Stomach (tissue), 9 donors: Measurements from ENCODE around the gene ANKRD30A. TPM values are rescaled to one million over a fixed set of nuclear protein-coding genes. Genes with fewer than 3 reads are reported as not detected.

Experiments
- DNase-seq, 2 donors: peaks; one replicate each; pipeline versions ENCODE4 v3.0.0 to v3.0.0-alpha.2; 2013 to 2019
- H3K27ac ChIP-seq, 5 donors: fragments of 200-600 bp in 4 of 5; sonication (generic) in 4 of 5; one replicate each; pipeline ENCODE4 v1.5.1; 2013 to 2019; ENCODE audit warnings: mild to moderate bottlenecking in 1 of 5, moderate library complexity in 1 of 5
- H3K27me3 ChIP-seq, 3 donors: fragments of 200-600 bp; sonication (generic); one replicate each; pipeline ENCODE4 v1.5.1; 2017 to 2019; ENCODE audit warnings: mixed run types in 1 of 3
- H3K36me3 ChIP-seq, 4 donors: fragments of 200-600 bp; sonication (generic); 1 replicate in 3 of 4; 2 replicates in 1 of 4; pipeline ENCODE4 v1.5.1; 2016 to 2019
- H3K4me1 ChIP-seq, 4 donors: fragments of 200-600 bp; sonication (generic); one replicate each; pipeline ENCODE4 v1.5.1; 2016 to 2019
- H3K4me3 ChIP-seq, 4 donors: fragments of 200-600 bp; sonication (generic) in 3 of 4; one replicate each; pipeline ENCODE4 v1.5.1; 2016 to 2019; ENCODE audit warnings: mild to moderate bottlenecking in 1 of 4
- H3K9me3 ChIP-seq, 4 donors: fragments of 200-600 bp; sonication (generic); one replicate each; pipeline ENCODE4 v1.5.1; 2016 to 2019
- EP300 ChIP-seq: sonication (generic); formaldehyde crosslinking; IDR thresholded peaks from one replicate; pipeline ENCODE4 v1.6.1; 2017; ENCODE audit warnings: antibody characterized with exemption
- POLR2A ChIP-seq, 4 donors: fragments of 450-650 bp; IDR thresholded peaks; one replicate each; pipeline ENCODE4 v1.6.1; 2016; ENCODE audit warnings: antibody characterized with exemption in 4 of 4, control low read depth in 2 of 4, mild to moderate bottlenecking in 1 of 4, moderate library complexity in 1 of 4
- POLR2AphosphoS5 ChIP-seq, 3 donors: sonication (generic); formaldehyde crosslinking; IDR thresholded peaks; one replicate each; pipeline ENCODE4 v1.6.1; 2016; ENCODE audit warnings: antibody characterized with exemption in 3 of 3
- WGBS, 5 donors: extraction: QIAGEN DNeasy Blood & Tissue Kit in 3 of 5; methylation state at CpG; one replicate each; pipeline versions ENCODE4 v1.1.5 to v1.1.7; 2013 to 2018; 5-methylcytosine and 5-hydroxymethylcytosine counted together
- intact Hi-C: fragments of 100-400 bp; cut with DNase I; formaldehyde crosslinking; loops from one replicate; pipeline ENCODE4 v1.15.1; 2023; ENCODE audit warnings: low total_unique reads
- polyA plus RNA-seq, 3 donors: library from polyadenylated mRNA; stranded (reverse); fragments of 200-250 nt; gene quantifications; one replicate each; pipeline ENCODE4 v1.2.3, GENCODE V29; 2013
- total RNA-seq, 5 donors: library from RNA; depleted of rRNA; stranded (reverse); fragments of >200 nt; gene quantifications; one replicate each; pipeline versions ENCODE4 v1.1.0 to v1.2.3, GENCODE V29; 2014 to 2016
- TF ChIP-seq, protein P1 (sequence below), 7 experiments: fragments of 450-650 bp in 4 of 7; fragments of 200-600 bp in 3 of 7; sonication (generic) in 3 of 7; IDR thresholded peaks; one replicate each; pipeline ENCODE4 v1.5.1; 2016 to 2019; ENCODE audit warnings: antibody characterized with exemption in 7 of 7, control low read depth in 2 of 7, mild to moderate bottlenecking in 1 of 7
- donor health status: healthy with polysubstance abuse.
- donor health status: Bipolar disorder and iron deficiency.
- donor health status: healthy.

The ANKRD30A gene
- total and polyA plus RNA-seq, 8 donors: 0.18 TPM; not detected in 7

DNA sequence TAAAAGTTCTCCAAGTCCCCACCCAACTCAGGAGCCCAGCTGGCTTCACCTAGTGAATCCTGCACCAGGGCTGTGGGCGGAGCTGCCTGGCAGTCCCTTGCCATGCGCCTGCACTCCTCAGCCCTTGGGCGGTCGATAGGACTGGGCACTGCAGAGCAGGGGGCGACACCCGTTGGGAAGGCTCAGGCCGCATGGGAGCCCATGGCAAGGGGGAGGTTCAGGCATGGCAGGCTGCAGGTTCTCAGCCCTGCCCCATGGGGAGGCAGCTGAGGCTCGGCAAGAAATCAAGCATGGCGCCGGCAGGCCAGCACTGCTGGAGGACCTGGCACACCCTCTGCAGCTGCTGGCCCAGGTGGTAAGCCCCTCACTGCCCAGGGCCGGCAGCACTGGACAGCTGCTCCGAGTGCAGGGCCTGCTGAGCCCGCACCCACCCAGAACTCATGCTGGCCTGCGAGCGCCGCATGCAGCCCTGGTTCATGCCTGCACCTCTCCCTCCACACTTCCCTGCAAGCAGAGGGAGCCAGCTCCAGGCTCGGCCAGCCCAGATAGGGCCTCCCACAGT lies 149.9 kb downstream of the ANKRD30A start:
- no peak for DNase-seq
- Histone ChIP-seq H3K4me3 (no peak overlapping the region), H3K27ac (no peak overlapping the region), H3K9me3 (peaks cover 0 to 25% (median 14%) of the 10 kb centered on the region in 4 donors), H3K36me3 (no peaks in the 10 kb centered on the region), H3K27me3 (no peaks in the 10 kb centered on the region), H3K4me1 (no peaks in the 10 kb centered on the region)
- 86 to 98% (median 94%) methylated on average over 7 to 17 of the region's 17 CpGs for WGBS, 5 donors
- intact Hi-C loops: no loop called here
- no peak for TF ChIP-seq EP300
- no peak for TF ChIP-seq POLR2AphosphoS5 (IDR thresholded peaks at IDR 0.05)

DNA sequence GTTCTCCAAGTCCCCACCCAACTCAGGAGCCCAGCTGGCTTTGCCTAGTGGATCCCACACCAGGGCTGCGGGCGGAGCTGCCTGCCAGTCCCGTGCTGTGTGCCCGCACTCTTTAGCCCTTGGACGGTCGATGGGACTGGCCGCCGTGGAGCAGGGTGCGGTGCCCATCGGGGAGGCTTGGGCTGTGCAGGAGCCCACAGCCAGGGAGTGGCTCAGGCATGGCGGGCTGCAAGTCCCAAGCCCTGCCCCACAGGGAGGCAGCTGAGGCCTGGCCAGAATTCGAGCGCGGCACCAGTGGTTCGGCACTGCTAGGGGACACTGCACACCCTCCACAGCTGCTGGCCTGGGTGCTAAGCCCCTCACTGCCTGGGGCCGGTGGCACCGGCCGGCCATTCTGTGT lies 159.7 kb downstream of the ANKRD30A start:
- TF ChIP-seq EP300 (no peak), POLR2AphosphoS5 (IDR thresholded peaks at IDR 0.05) (no peak), POLR2A (IDR thresholded peaks at IDR 0.05) (no peak)
- TF ChIP-seq, protein P1, sequence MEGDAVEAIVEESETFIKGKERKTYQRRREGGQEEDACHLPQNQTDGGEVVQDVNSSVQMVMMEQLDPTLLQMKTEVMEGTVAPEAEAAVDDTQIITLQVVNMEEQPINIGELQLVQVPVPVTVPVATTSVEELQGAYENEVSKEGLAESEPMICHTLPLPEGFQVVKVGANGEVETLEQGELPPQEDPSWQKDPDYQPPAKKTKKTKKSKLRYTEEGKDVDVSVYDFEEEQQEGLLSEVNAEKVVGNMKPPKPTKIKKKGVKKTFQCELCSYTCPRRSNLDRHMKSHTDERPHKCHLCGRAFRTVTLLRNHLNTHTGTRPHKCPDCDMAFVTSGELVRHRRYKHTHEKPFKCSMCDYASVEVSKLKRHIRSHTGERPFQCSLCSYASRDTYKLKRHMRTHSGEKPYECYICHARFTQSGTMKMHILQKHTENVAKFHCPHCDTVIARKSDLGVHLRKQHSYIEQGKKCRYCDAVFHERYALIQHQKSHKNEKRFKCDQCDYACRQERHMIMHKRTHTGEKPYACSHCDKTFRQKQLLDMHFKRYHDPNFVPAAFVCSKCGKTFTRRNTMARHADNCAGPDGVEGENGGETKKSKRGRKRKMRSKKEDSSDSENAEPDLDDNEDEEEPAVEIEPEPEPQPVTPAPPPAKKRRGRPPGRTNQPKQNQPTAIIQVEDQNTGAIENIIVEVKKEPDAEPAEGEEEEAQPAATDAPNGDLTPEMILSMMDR (IDR thresholded peaks at IDR 0.05): no peak
- H3K4me3 ChIP-seq: no peak overlapping the region
- no peak overlapping the region for H3K27ac ChIP-seq
- WGBS, 5 donors: 84 to 95% (median 94%) methylated on average over 16 to 18 of the region's 18 CpGs
- H3K4me1 ChIP-seq: no peaks in the 10 kb centered on the region
- no peaks in the 10 kb centered on the region for H3K36me3 ChIP-seq
- no peaks in the 10 kb centered on the region for H3K27me3 ChIP-seq
- no peak for DNase-seq
- intact Hi-C loops: no loop called here
- H3K9me3 ChIP-seq: peaks cover 0 to 46% (median 28%) of the 10 kb centered on the region in 4 donors

DNA sequence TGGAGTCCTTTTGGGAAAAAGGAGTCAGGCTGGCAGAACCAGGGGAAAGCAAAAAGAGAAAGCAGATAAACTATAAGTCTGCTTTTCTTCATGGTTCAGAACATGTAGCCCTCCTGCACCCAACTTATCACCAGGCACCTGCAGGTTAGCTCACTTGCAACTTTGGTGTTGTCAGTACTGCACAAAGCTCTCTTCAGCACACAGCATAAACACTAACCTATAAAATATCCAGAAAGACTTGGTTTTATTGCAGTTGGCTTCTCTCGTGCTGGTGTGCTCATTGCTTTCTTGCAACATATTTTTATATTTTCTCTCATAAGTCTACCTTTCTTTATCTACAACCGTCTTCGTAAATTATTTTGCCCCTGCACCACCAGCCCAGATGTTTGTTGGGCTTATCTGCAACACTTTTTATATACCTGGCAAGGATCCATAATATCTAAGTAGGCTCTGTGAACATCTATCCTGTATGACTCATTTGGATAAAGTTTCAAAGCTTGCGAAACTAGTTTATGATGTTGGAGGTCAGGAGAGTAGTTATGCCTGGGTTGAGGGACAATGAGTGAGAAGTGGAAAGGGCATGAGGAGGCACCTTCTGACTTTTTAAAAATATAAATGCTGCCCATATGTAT lies 164.6 kb downstream of the ANKRD30A start:
- Histone ChIP-seq H3K9me3 (peaks cover 0 to 36% (median 17%) of the 10 kb centered on the region in 4 donors), H3K4me3 (no peak overlapping the region), H3K36me3 (no peaks in the 10 kb centered on the region), H3K27ac (no peak overlapping the region), H3K4me1 (no peaks in the 10 kb centered on the region), H3K27me3 (no peaks in the 10 kb centered on the region)
- peak in 1 of 2 donors; percentile 9 for DNase-seq
- intact Hi-C loops: no loop called here
- TF ChIP-seq POLR2A (IDR thresholded peaks at IDR 0.05) (no peak), EP300 (no peak), POLR2AphosphoS5 (IDR thresholded peaks at IDR 0.05) (no peak)
- TF ChIP-seq, protein P1 (IDR thresholded peaks at IDR 0.05): no peak
- WGBS, 5 donors: 41 to 73% (median 52%) methylated on average over 4 of the region's 4 CpGs

DNA sequence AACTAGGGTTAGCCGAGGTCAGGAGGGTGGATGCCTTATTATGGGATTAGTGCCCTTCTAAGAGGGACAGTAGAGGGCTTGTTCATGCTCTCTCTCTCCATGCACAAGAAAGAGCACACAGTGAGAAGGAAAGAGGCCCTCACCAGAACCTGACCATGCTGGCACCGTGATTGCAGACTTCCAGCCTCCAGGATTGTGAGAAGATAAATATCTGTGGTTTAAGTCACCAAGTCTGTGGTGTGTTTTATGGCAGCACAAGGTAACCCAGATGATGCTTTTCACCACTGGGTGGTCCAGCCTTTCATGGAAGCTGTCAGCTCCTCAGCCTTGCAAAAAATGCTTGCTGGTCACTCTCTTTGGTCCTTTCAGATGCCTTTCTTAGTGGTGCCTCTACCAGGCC lies 175.9 kb downstream of the ANKRD30A start:
- Histone ChIP-seq H3K4me1 (no peaks in the 10 kb centered on the region), H3K27me3 (no peaks in the 10 kb centered on the region), H3K9me3 (peaks cover 0 to 12% (median 3%) of the 10 kb centered on the region in 4 donors), H3K36me3 (no peaks in the 10 kb centered on the region), H3K4me3 (no peak overlapping the region), H3K27ac (no peak overlapping the region)
- DNase-seq: no peak
- TF ChIP-seq EP300: no peak
- no peak for TF ChIP-seq POLR2AphosphoS5 (IDR thresholded peaks at IDR 0.05)
- no peak for TF ChIP-seq POLR2A (IDR thresholded peaks at IDR 0.05)
- TF ChIP-seq, protein P1 (IDR thresholded peaks at IDR 0.05): no peak
- 38 to 68% (median 62%) methylated on average over 2 of the region's 2 CpGs for WGBS, 5 donors
- intact Hi-C loops: no loop called here

DNA sequence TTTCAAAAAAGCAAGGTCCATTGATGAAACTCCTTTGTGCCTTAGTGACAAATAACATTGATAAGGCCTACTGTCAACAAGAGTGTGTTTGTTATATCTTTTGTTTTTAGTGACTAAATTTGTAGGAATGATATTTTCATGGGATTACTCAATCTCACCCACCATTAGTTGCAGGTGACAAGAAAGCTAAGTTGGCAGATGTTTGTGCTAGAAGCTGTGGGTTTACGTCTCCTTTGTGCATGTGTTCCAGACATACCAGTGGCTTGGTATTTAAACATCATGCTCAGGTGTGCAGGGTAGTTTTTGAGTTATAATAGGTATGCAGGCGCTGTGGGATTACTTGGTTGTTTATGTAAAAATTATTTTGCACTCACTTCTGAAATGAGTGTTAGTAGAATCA lies 178.6 kb downstream of the ANKRD30A start:
- peaks cover 0 to 12% (median 3%) of the 10 kb centered on the region in 4 donors for H3K9me3 ChIP-seq
- no peaks in the 10 kb centered on the region for H3K36me3 ChIP-seq
- H3K27ac ChIP-seq: no peak overlapping the region
- intact Hi-C loops: no loop called here
- TF ChIP-seq EP300: no peak
- no peak for TF ChIP-seq POLR2AphosphoS5 (IDR thresholded peaks at IDR 0.05)
- no peak for TF ChIP-seq POLR2A (IDR thresholded peaks at IDR 0.05)
- TF ChIP-seq, protein P1 (IDR thresholded peaks at IDR 0.05): no peak
- no peaks in the 10 kb centered on the region for H3K27me3 ChIP-seq
- H3K4me3 ChIP-seq: no peak overlapping the region
- no peak for DNase-seq
- H3K4me1 ChIP-seq: no peaks in the 10 kb centered on the region
- 47 to 74% (median 61%) methylated on average over 2 of the region's 2 CpGs for WGBS, 5 donors
